Suppressor macrophage (primary cell): ENCODE measurements around the gene WDR74.
A peak's percentile ranks its signal among the peaks of the same experiment; 100 is the strongest.

Experiments used
- DNase-seq, 4 experiments: peaks; one replicate each; pipeline ENCODE4 v3.0.0-alpha.2; 2020 to 2022

WDR74 gene

GRCh38 chr11:62791501-62792201, 47.7 kb downstream of the WDR74 start, which contains the start of gene TMEM223:
Gene TMEM223, minus strand, starts transcription at chr11:62792006. Its CDS starts 12 bp downstream, at chr11:62791994.
- peak; percentile 86 to 95 (median 90) for DNase-seq

DNA sequence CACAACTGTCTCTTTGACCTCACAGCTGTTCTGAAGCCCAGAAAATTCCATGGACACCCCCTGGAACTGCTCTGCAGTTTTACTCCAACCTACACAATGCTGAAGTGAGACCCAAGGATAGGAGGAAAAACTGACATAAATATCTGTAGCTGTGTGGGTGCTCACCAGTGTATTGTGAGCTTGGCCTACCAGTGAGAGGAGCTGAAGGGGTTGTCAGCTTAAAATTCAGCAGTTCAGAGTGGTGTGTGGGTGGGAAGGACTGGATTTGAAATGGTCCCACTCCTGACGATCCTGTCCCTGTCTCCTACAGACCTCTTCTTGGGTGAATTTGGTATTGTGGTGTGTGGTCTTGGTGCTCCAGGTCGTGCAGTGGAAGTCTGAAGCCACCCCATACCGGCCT, 49.8 kb downstream of the WDR74 start:
- DNase-seq, result no peak

DNA sequence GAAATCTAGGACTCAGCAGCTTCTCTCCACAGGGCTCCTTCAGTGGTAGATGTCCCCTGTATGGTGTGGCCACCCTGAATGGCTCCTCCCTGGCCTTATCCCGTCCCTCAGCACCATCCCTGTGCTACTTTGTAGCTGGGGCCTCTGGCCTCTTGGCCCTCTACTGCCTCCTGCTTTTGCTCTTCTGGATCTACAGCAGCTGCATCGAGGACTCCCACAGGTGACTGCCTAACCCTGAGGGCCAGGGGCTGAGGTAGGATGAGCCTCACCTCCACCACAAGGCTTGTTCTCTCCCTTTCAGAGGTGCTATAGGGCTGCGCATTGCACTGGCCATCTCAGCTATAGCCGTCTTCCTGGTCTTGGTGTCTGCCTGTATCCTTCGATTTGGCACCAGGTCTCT, 50.4 kb downstream of the WDR74 start:
- no peak for DNase-seq

GRCh38 chr11:62787005-62787759, 52.2 kb downstream of the WDR74 start, which contains the start of gene TMEM179B:
Gene TMEM179B, plus strand, starts transcription at chr11:62787402. Its CDS starts 30 bp downstream, at chr11:62787432.
- peak; percentile 99 to 100 (median 100) for DNase-seq

- peak; percentile 92 to 96 (median 94) for DNase-seq
These were observed 52.9 kb downstream of the WDR74 start for GRCh38 chr11:62786318-62787004.
